ENCODE results near the gene MUC5AC.
"Not testable (repeated sequence)": the region's sequence is repeated elsewhere in the genome, so short reads cannot be mapped to it uniquely, and the experiment has no call there.

Gene MUC5AC

GRCh38 chr11:1171985-1172728, 14.4 kb downstream of the MUC5AC start:
- H3K4me3 ChIP-seq (ENCODE audit: low read depth, low read length) = no peak overlapping the region
- TF ChIP-seq CTCF (IDR thresholded peaks at IDR 0.05; ENCODE audit: borderline replicate concordance, insufficient read depth, low read depth, low read length) = no peak

- no peak for TF ChIP-seq CTCF (IDR thresholded peaks at IDR 0.05; ENCODE audit: borderline replicate concordance, insufficient read depth, low read depth, low read length)
- H3K4me3 ChIP-seq (ENCODE audit: low read depth, low read length) = no peak overlapping the region
These were observed 15.0 kb downstream of the MUC5AC start for GRCh38 chr11:1172729-1173117.

DNA sequence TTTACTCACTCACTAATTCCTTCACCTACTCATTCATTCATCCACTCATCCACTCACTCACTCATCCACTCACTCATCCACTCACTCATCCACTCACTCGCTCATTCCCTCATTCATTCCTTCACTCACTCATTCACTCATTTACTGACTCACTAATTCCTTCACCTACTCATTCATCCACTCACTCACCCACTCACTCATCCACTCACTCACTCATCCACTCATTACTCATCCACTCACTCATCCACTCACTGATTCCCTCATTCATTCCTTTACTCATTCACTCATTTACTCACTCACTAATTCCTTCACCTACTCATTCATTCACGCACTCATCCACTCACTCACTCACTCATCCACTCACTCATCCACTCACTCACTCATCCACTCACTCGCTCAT, 15.6 kb downstream of the MUC5AC start:
- H3K4me3 ChIP-seq (ENCODE audit: low read depth, low read length) = not testable (repeated sequence)

GRCh38 chr11:1174441-1175370, 17.0 kb downstream of the MUC5AC start:
- TF ChIP-seq CTCF (IDR thresholded peaks at IDR 0.05; ENCODE audit: borderline replicate concordance, insufficient read depth, low read depth, low read length) = no peak
- no peak overlapping the region for H3K4me3 ChIP-seq (ENCODE audit: low read depth, low read length)

DNA sequence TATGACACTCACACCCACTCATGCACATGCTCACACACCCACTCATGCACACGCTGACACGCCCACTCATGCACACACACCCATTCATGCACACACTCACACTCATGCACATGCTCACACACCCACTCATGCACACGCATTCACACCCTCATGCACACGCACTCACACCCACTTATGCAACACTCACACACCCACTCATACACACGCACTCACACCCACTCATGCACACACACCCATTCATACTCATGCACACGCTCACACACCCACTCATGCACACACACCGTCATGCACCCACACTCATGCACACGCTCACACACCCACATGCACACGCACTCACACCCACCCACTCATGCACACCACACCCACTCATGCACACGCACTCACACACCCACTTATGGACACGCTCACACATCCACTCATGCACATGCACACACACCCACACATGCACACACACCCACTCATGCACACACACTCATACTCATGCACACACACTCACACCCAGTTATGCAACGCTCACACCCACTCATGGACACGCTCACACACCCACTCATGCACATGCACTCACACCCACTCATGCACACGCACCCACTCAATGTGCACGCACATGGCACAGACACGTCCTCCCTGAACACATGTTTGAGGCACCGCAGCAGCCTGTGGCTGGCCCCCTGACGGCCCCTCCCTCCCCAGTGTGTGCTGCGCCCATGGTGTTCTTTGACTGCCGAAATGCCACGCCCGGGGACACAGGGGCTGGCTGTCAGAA, 17.9 kb downstream of the MUC5AC start:
- no peak overlapping the region for H3K4me3 ChIP-seq (ENCODE audit: low read depth, low read length)
- TF ChIP-seq CTCF (IDR thresholded peaks at IDR 0.05; ENCODE audit: borderline replicate concordance, insufficient read depth, low read depth, low read length) = no peak

DNA sequence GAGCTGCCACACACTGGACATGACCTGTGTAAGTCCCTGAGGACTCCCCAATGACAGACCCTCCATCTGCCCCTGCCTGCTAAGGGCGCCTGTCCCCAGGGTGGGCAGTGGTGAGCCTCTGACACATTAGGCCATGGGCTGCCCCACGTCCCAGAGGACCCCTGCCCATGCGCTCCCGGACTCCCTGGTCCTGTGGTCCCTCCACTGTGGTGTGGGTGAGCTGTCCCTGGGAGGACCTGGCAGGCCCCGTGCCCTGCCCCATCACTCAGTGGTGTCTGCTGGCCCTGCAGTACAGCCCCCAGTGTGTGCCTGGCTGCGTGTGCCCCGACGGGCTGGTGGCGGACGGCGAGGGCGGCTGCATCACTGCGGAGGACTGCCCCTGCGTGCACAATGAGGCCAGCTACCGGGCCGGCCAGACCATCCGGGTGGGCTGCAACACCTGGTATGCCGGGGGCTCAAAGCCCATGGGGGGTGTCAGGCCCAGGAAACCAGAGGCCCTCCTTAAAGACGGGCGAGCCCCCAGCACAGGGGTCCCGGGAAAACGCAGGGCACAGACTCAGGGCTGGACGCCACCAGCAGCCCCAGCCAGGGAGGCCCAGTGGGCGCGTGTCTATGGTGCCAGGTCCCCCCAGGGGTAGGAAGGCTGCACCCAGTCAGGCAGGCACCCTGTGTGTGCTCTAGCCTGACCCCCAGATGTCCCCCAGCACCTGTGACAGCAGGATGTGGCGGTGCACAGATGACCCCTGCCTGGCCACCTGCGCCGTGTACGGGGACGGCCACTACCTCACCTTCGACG, 18.7 kb downstream of the MUC5AC start:
- no peak for TF ChIP-seq CTCF (IDR thresholded peaks at IDR 0.05; ENCODE audit: borderline replicate concordance, insufficient read depth, low read depth, low read length)
- H3K4me3 ChIP-seq (ENCODE audit: low read depth, low read length) = no peak overlapping the region

Measured in GM12875 (cell line).